WTC11 (cell line): Measurements from ENCODE around the gene POU2F1. TPM values are rescaled to one million over a fixed set of nuclear protein-coding genes. Genes with fewer than 3 reads are reported as not detected.
"Not testable (repeated sequence)": the region's sequence is repeated elsewhere in the genome, so short reads cannot be mapped to it uniquely, and the experiment has no call there.

ENCODE experiments used
- ATAC-seq: fragments of 200-7000 bp; cut with Tn5 transposase; 2 replicates; pipeline ENCODE4 v1.10.0; 2021; ENCODE audit warnings: mild to moderate bottlenecking, moderate library complexity
- CTCF ChIA-PET: fragments of 300-600 bp; sonication (Branson Sonifier 250); formaldehyde crosslinking; loops from one replicate; lab custom pipeline; 2021; ENCODE audit warnings: antibody characterized with exemption; lab: Charles Lee
- POLR2A ChIA-PET: fragments of 350-600 bp; sonication (Branson Sonifier 250); formaldehyde crosslinking; loops from one replicate; lab custom pipeline; 2021; ENCODE audit warnings: antibody characterized with exemption; lab: Charles Lee
- DNase-seq: peaks from one replicate; pipeline ENCODE4 v3.0.0; 2021; ENCODE audit warnings: low spot score
- H3K27ac Mint-ChIP-seq: 2 replicates; pipeline ENCODE4 v1.8.0; 2021; ENCODE audit warnings: mixed read lengths
- H3K27me3 Mint-ChIP-seq: 2 replicates; pipeline ENCODE4 v1.8.0; 2021; ENCODE audit warnings: low read depth, mild to moderate bottlenecking, moderate library complexity, mixed read lengths
- H3K36me3 Mint-ChIP-seq: 2 replicates; pipeline ENCODE4 v1.8.0; 2021; ENCODE audit warnings: mixed read lengths
- H3K4me1 Mint-ChIP-seq: 2 replicates; pipeline ENCODE4 v1.8.0; 2022; ENCODE audit warnings: mixed read lengths
- H3K4me3 Mint-ChIP-seq: 2 replicates; pipeline ENCODE4 v1.8.0; 2021; ENCODE audit warnings: mild to moderate bottlenecking, moderate library complexity, mixed read lengths
- H3K9me3 Mint-ChIP-seq: 2 replicates; pipeline ENCODE4 v1.8.0; 2021; ENCODE audit warnings: mixed read lengths
- ATF6 ChIP-seq: sonication (generic); formaldehyde crosslinking; IDR thresholded peaks from 2 replicates; pipeline ENCODE4 v1.8.1; 2023; ENCODE audit warnings: mild to moderate bottlenecking, missing genetic modification reagents
- CDX4 ChIP-seq: fragments of 250-450 bp; sonication (Bioruptor Pico); IDR thresholded peaks from 2 replicates; pipeline ENCODE4 v1.9.0; 2021; ENCODE audit warnings: moderate library complexity, mild to moderate bottlenecking, inconsistent platforms, borderline replicate concordance
- ETV6 ChIP-seq: sonication (generic); formaldehyde crosslinking; IDR thresholded peaks from 2 replicates; pipeline ENCODE4 v1.8.1; 2022; ENCODE audit warnings: mild to moderate bottlenecking, missing genetic modification reagents
- FOXK1 ChIP-seq: sonication (generic); formaldehyde crosslinking; IDR thresholded peaks from 2 replicates; pipeline ENCODE4 v1.8.0; 2022; ENCODE audit warnings: mild to moderate bottlenecking, moderate library complexity, missing genetic modification reagents
- GRHL2 ChIP-seq: fragments of 250-450 bp; sonication (Bioruptor Pico); IDR thresholded peaks from 2 replicates; pipeline ENCODE4 v1.8.0; 2022; ENCODE audit warnings: mild to moderate bottlenecking, moderate library complexity; ENCODE audit not compliant: insufficient replicate concordance, severe bottlenecking
- GTF2I ChIP-seq: fragments of 250-450 bp; sonication (Bioruptor Pico); conservative IDR thresholded peaks from 2 replicates; pipeline ENCODE4 v1.4.0; 2021; ENCODE audit warnings: mild to moderate bottlenecking
- IRF2 ChIP-seq: sonication (generic); formaldehyde crosslinking; IDR thresholded peaks from 2 replicates; pipeline ENCODE4 v1.8.0; 2022; ENCODE audit warnings: low read depth, missing genetic modification reagents, borderline replicate concordance
- MYBL2 ChIP-seq: sonication (generic); formaldehyde crosslinking; IDR thresholded peaks from 2 replicates; pipeline ENCODE4 v1.8.1; 2023; ENCODE audit warnings: mild to moderate bottlenecking, moderate library complexity, missing genetic modification reagents
- NFATC4 ChIP-seq: fragments of 250-450 bp; sonication (Bioruptor Pico); IDR thresholded peaks from 2 replicates; pipeline ENCODE4 v1.9.0; 2021; ENCODE audit warnings: mild to moderate bottlenecking
- NFE2L1 ChIP-seq: sonication (generic); formaldehyde crosslinking; IDR thresholded peaks from 2 replicates; pipeline ENCODE4 v1.8.1; 2023; ENCODE audit warnings: missing genetic modification reagents
- NFYB ChIP-seq: sonication (generic); formaldehyde crosslinking; conservative IDR thresholded peaks from 2 replicates; pipeline ENCODE4 v1.8.0; 2022; ENCODE audit warnings: low read depth, missing genetic modification reagents
- NR2C2 ChIP-seq: sonication (generic); formaldehyde crosslinking; IDR thresholded peaks from 2 replicates; pipeline ENCODE4 v1.8.0; 2022; ENCODE audit warnings: mild to moderate bottlenecking, missing genetic modification reagents
- total RNA-seq: library from RNA; stranded (reverse); gene quantifications from 3 replicates; pipeline ENCODE4 v1.2.3, GENCODE V29; 2021
- TF ChIP-seq, protein P1 (sequence below): sonication (generic); formaldehyde crosslinking; conservative IDR thresholded peaks from 2 replicates; pipeline ENCODE4 v1.8.1; 2023; ENCODE audit warnings: mild to moderate bottlenecking, low read depth, missing genetic modification reagents, moderate library complexity
- TF ChIP-seq, protein P2 (sequence below): sonication (generic); formaldehyde crosslinking; IDR thresholded peaks from 2 replicates; pipeline ENCODE4 v1.8.0; 2023; ENCODE audit warnings: missing genetic modification reagents
- TF ChIP-seq, protein P3 (sequence below): sonication (generic); formaldehyde crosslinking; IDR thresholded peaks from 2 replicates; pipeline ENCODE4 v1.8.1; 2022; ENCODE audit warnings: mild to moderate bottlenecking, missing genetic modification reagents, moderate library complexity, borderline replicate concordance
- TF ChIP-seq, protein P4 (sequence below): sonication (generic); formaldehyde crosslinking; IDR thresholded peaks from 2 replicates; pipeline ENCODE4 v1.8.0; 2022; ENCODE audit warnings: mild to moderate bottlenecking, missing genetic modification reagents
- TF ChIP-seq, protein P5 (sequence below): fragments of 250-450 bp; sonication (Bioruptor Pico); IDR thresholded peaks from 2 replicates; pipeline ENCODE4 v2.1.2; 2022; ENCODE audit warnings: mild to moderate bottlenecking, moderate library complexity

Gene POU2F1
- total RNA-seq, 1 experiment from 2014 or later, result 51.3 TPM

DNA sequence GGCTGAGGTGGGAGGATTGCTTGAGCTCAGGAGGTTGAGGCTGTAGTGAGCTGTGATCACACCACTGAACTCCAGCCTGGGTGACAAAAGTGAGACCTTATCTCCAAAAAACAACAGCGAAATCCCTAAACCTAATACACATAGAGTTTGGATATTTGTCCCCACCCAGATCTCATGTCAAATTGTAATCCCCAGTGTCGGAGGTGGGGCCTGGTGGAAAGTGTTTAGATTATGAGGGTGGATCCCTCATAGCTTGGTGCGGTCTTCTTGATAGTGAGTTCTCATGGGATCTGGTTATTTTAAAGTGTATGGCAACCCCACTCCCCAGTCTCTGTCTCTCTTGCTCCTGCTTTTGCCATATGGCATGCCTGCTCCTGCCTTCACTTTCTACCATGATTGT lies 94.0 kb downstream of the POU2F1 start (continued):
- TF ChIP-seq NFYB (CRISPR knock-in tag) (no peak), ATF6 (no peak), ETV6 (CRISPR knock-in tag) (no peak)
- TF ChIP-seq, protein P1, sequence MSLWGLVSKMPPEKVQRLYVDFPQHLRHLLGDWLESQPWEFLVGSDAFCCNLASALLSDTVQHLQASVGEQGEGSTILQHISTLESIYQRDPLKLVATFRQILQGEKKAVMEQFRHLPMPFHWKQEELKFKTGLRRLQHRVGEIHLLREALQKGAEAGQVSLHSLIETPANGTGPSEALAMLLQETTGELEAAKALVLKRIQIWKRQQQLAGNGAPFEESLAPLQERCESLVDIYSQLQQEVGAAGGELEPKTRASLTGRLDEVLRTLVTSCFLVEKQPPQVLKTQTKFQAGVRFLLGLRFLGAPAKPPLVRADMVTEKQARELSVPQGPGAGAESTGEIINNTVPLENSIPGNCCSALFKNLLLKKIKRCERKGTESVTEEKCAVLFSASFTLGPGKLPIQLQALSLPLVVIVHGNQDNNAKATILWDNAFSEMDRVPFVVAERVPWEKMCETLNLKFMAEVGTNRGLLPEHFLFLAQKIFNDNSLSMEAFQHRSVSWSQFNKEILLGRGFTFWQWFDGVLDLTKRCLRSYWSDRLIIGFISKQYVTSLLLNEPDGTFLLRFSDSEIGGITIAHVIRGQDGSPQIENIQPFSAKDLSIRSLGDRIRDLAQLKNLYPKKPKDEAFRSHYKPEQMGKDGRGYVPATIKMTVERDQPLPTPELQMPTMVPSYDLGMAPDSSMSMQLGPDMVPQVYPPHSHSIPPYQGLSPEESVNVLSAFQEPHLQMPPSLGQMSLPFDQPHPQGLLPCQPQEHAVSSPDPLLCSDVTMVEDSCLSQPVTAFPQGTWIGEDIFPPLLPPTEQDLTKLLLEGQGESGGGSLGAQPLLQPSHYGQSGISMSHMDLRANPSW (CRISPR knock-in tag), result no peak

GRCh38 chr1:167317463-167317862 lies 96.8 kb downstream of the POU2F1 start:
- POLR2A ChIA-PET, result no interaction called here
- no peak for ATAC-seq
- CTCF ChIA-PET, result interaction anchor here (1.2 kb wide), 1 partner anchor 31 kb away, joined by 3 read pairs; no protein-coding TSS in a partner anchor
- Mint-ChIP-seq H3K9me3 (peaks cover 79% of the 10 kb centered on the region), H3K36me3 (peaks cover 90% of the 10 kb centered on the region), H3K27me3 (peaks cover 3% of the 10 kb centered on the region), H3K4me3 (no peak overlapping the region), H3K27ac (no peak overlapping the region), H3K4me1 (no peaks in the 10 kb centered on the region)
- DNase-seq, result no peak
- TF ChIP-seq MYBL2 (CRISPR knock-in tag) (no peak), IRF2 (CRISPR knock-in tag) (no peak), GRHL2 (CRISPR knock-in tag) (no peak), NFATC4 (CRISPR knock-in tag) (no peak), FOXK1 (no peak)
- TF ChIP-seq, protein P2, sequence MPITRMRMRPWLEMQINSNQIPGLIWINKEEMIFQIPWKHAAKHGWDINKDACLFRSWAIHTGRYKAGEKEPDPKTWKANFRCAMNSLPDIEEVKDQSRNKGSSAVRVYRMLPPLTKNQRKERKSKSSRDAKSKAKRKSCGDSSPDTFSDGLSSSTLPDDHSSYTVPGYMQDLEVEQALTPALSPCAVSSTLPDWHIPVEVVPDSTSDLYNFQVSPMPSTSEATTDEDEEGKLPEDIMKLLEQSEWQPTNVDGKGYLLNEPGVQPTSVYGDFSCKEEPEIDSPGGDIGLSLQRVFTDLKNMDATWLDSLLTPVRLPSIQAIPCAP (CRISPR knock-in tag), result no peak

GRCh38 chr1:167319206-167319605 lies 98.5 kb downstream of the POU2F1 start:
- CTCF ChIA-PET, DNase-seq, H3K4me1 Mint-ChIP-seq, H3K27ac Mint-ChIP-seq, ATAC-seq, H3K4me3 Mint-ChIP-seq, POLR2A ChIA-PET, H3K27me3 Mint-ChIP-seq: not testable (repeated sequence)
- peaks cover 93% of the 10 kb centered on the region for H3K9me3 Mint-ChIP-seq
- H3K36me3 Mint-ChIP-seq, result peaks cover 98% of the 10 kb centered on the region

- ChIA-PET POLR2A (no interaction called here), CTCF (no interaction called here)
- H3K4me3 Mint-ChIP-seq, result no peak overlapping the region
- H3K27ac Mint-ChIP-seq, result no peak overlapping the region
- H3K4me1 Mint-ChIP-seq, result peaks cover 15% of the 10 kb centered on the region
- H3K36me3 Mint-ChIP-seq, result peaks cover 78% of the 10 kb centered on the region
- H3K27me3 Mint-ChIP-seq, result peaks cover 3% of the 10 kb centered on the region
- no peak for ATAC-seq
- DNase-seq, result no peak
- H3K9me3 Mint-ChIP-seq, result peaks cover 77% of the 10 kb centered on the region
- no peak for TF ChIP-seq CDX4
- TF ChIP-seq NFE2L1 (CRISPR knock-in tag), result no peak
- no peak for TF ChIP-seq NR2C2
- TF ChIP-seq, protein P2 (CRISPR knock-in tag), result no peak
- TF ChIP-seq, protein P3, sequence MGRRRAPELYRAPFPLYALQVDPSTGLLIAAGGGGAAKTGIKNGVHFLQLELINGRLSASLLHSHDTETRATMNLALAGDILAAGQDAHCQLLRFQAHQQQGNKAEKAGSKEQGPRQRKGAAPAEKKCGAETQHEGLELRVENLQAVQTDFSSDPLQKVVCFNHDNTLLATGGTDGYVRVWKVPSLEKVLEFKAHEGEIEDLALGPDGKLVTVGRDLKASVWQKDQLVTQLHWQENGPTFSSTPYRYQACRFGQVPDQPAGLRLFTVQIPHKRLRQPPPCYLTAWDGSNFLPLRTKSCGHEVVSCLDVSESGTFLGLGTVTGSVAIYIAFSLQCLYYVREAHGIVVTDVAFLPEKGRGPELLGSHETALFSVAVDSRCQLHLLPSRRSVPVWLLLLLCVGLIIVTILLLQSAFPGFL (CRISPR knock-in tag), result no peak
- TF ChIP-seq, protein P4, sequence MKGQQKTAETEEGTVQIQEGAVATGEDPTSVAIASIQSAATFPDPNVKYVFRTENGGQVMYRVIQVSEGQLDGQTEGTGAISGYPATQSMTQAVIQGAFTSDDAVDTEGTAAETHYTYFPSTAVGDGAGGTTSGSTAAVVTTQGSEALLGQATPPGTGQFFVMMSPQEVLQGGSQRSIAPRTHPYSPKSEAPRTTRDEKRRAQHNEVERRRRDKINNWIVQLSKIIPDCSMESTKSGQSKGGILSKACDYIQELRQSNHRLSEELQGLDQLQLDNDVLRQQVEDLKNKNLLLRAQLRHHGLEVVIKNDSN (CRISPR knock-in tag), result no peak
- no peak for TF ChIP-seq FOXK1
- no peak for TF ChIP-seq GTF2I (CRISPR knock-in tag)
- no peak for TF ChIP-seq ATF6
- TF ChIP-seq, protein P5, sequence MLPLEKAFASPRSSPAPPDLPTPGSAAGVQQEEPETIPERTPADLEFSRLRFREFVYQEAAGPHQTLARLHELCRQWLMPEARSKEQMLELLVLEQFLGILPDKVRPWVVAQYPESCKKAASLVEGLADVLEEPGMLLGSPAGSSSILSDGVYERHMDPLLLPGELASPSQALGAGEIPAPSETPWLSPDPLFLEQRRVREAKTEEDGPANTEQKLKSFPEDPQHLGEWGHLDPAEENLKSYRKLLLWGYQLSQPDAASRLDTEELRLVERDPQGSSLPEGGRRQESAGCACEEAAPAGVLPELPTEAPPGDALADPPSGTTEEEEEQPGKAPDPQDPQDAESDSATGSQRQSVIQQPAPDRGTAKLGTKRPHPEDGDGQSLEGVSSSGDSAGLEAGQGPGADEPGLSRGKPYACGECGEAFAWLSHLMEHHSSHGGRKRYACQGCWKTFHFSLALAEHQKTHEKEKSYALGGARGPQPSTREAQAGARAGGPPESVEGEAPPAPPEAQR (CRISPR knock-in tag), result no peak
Observed at GRCh38 chr1:167322483-167322882, 101.8 kb downstream of the POU2F1 start.
